Activated CD8-positive, alpha-beta T cell treated with anti-CD3 and anti-CD28 coated beads for 36 hours (primary cell): ENCODE data around the gene CEP128. TPM values are rescaled to one million over a fixed set of nuclear protein-coding genes. Genes with fewer than 3 reads are reported as not detected.

Experiments used
- ATAC-seq: fragments of 200-7000 bp; cut with Tn5 transposase; one replicate; pipeline ENCODE4 v1.10.0; 2021; ENCODE audit warnings: mild to moderate bottlenecking, moderate library complexity
- CTCF ChIA-PET: fragments of 350-600 bp; sonication (Branson Sonifier 250); formaldehyde crosslinking; loops from one replicate; lab custom pipeline; 2021; ENCODE audit warnings: antibody characterized with exemption; lab: Charles Lee
- POLR2A ChIA-PET: fragments of 350-600 bp; sonication (Branson Sonifier 250); formaldehyde crosslinking; loops from one replicate; lab custom pipeline; 2021; ENCODE audit warnings: antibody characterized with exemption; lab: Charles Lee
- DNase-seq: peaks from one replicate; pipeline ENCODE4 v3.0.0-alpha.2; 2020
- H3K27ac Mint-ChIP-seq: one replicate; pipeline ENCODE4 v1.8.0; 2021; ENCODE audit warnings: mild to moderate bottlenecking, mixed read lengths
- H3K27me3 Mint-ChIP-seq: one replicate; pipeline ENCODE4 v1.8.0; 2021; ENCODE audit warnings: mixed read lengths
- H3K36me3 Mint-ChIP-seq: one replicate; pipeline ENCODE4 v1.8.0; 2021; ENCODE audit warnings: low read depth, mixed read lengths
- H3K4me1 Mint-ChIP-seq: one replicate; pipeline ENCODE4 v1.8.0; 2021; ENCODE audit warnings: low read depth, mixed read lengths
- H3K4me3 Mint-ChIP-seq: one replicate; pipeline ENCODE4 v1.8.0; 2021; ENCODE audit warnings: mild to moderate bottlenecking, moderate library complexity, mixed read lengths
- H3K9me3 Mint-ChIP-seq: one replicate; pipeline ENCODE4 v1.8.0; 2021; ENCODE audit warnings: mixed read lengths
- CTCF ChIP-seq: fragments of 200-600 bp; IDR thresholded peaks from one replicate; pipeline ENCODE4 v1.8.0; 2022; ENCODE audit warnings: antibody characterized with exemption, mild to moderate bottlenecking
- intact Hi-C: fragments of 100-400 bp; cut with micrococcal nuclease; formaldehyde crosslinking; loops from one replicate; pipeline ENCODE4 v1.10.0; 2022
- total RNA-seq, 2 experiments: library from RNA; stranded (reverse); gene quantifications; one replicate each; pipeline ENCODE4 v1.2.3, GENCODE V29; 2021

CEP128 gene
- total RNA-seq, 2 experiments from 2014 or later: 21.6 to 22.5 TPM

GRCh38 chr14:80699861-80700260 is 241.7 kb downstream of the CEP128 start:
- DNase-seq (no peak), ATAC-seq (peak; percentile 55)
- TF ChIP-seq CTCF: no peak
- intact Hi-C loops: no loop called here
- ChIA-PET CTCF (no interaction called here), POLR2A (no interaction called here)
- Mint-ChIP-seq H3K27ac (no peak overlapping the region), H3K36me3 (no peaks in the 10 kb centered on the region), H3K9me3 (no peaks in the 10 kb centered on the region), H3K4me3 (no peak overlapping the region), H3K4me1 (peaks cover 8% of the 10 kb centered on the region), H3K27me3 (no peaks in the 10 kb centered on the region)

- peaks cover 5% of the 10 kb centered on the region for H3K36me3 Mint-ChIP-seq
Observed at GRCh38 chr14:80698974-80699373, 242.6 kb downstream of the CEP128 start.

GRCh38 chr14:80695869-80696268 is 245.7 kb downstream of the CEP128 start:
- H3K4me3 Mint-ChIP-seq: no peak overlapping the region
- POLR2A ChIA-PET: no interaction called here
- CTCF ChIA-PET: no interaction called here

More at GRCh38 chr14:80698974-80699373, 242.6 kb downstream of the CEP128 start:
- Mint-ChIP-seq H3K27ac (no peak overlapping the region), H3K9me3 (no peaks in the 10 kb centered on the region), H3K4me1 (peaks cover 8% of the 10 kb centered on the region), H3K4me3 (no peak overlapping the region), H3K27me3 (no peaks in the 10 kb centered on the region)
- ChIA-PET POLR2A (no interaction called here), CTCF (no interaction called here)
- ATAC-seq (no peak), DNase-seq (no peak)
- no peak for TF ChIP-seq CTCF
- intact Hi-C loops: no loop called here

GRCh38 chr14:80692903-80693302 is 248.6 kb downstream of the CEP128 start:
- H3K4me3 Mint-ChIP-seq: no peak overlapping the region
- POLR2A ChIA-PET: no interaction called here
- peaks cover under 1% of the 10 kb centered on the region for H3K9me3 Mint-ChIP-seq
- H3K4me1 Mint-ChIP-seq: no peaks in the 10 kb centered on the region
- ATAC-seq: no peak
- peaks cover 6% of the 10 kb centered on the region for H3K36me3 Mint-ChIP-seq
- no peak for TF ChIP-seq CTCF
- CTCF ChIA-PET: no interaction called here
- H3K27ac Mint-ChIP-seq: no peak overlapping the region
- no peak for DNase-seq
- H3K27me3 Mint-ChIP-seq: no peaks in the 10 kb centered on the region
- intact Hi-C loops: no loop called here

More at GRCh38 chr14:80695869-80696268, 245.7 kb downstream of the CEP128 start:
- no peak overlapping the region for H3K27ac Mint-ChIP-seq
- peaks cover 6% of the 10 kb centered on the region for H3K36me3 Mint-ChIP-seq
- peaks cover 8% of the 10 kb centered on the region for H3K4me1 Mint-ChIP-seq
- no peaks in the 10 kb centered on the region for H3K27me3 Mint-ChIP-seq
- no peaks in the 10 kb centered on the region for H3K9me3 Mint-ChIP-seq
- ATAC-seq (no peak), DNase-seq (no peak)
- intact Hi-C loops: no loop called here
- TF ChIP-seq CTCF: no peak

- H3K9me3 Mint-ChIP-seq: peaks cover 41% of the 10 kb centered on the region
- no peak for ATAC-seq
- DNase-seq: no peak
- H3K27ac Mint-ChIP-seq: no peak overlapping the region
- H3K36me3 Mint-ChIP-seq: peaks cover 33% of the 10 kb centered on the region
- H3K27me3 Mint-ChIP-seq: no peaks in the 10 kb centered on the region
- no peak overlapping the region for H3K4me3 Mint-ChIP-seq
- TF ChIP-seq CTCF: no peak
- H3K4me1 Mint-ChIP-seq: no peaks in the 10 kb centered on the region
- ChIA-PET POLR2A (no interaction called here), CTCF (no interaction called here)
- intact Hi-C loops: no loop called here
Observed at GRCh38 chr14:80681651-80682050, 259.9 kb downstream of the CEP128 start.
